GM23338 (cell line): ENCODE data around the gene VPS39.

Experiments
- CREB1 ChIP-seq: fragments of 250-450 bp; sonication (Bioruptor Pico); IDR thresholded peaks from 2 replicates; pipeline ENCODE4 v1.5.0; 2020; ENCODE audit warnings: low read depth, mild to moderate bottlenecking, moderate library complexity
- ETS1 ChIP-seq: IDR thresholded peaks from 2 replicates; pipeline ENCODE4 v1.6.1; 2016; ENCODE audit warnings: antibody characterized with exemption
- EZH2 ChIP-seq: fragments of 200-600 bp; sonication (generic); IDR thresholded peaks from one replicate; pipeline ENCODE4 v1.8.0; 2017; ENCODE audit warnings: antibody characterized with exemption, mild to moderate bottlenecking, low read depth; ENCODE audit not compliant: unreplicated experiment
- EZH2phosphoT487 ChIP-seq: fragments of 200-600 bp; sonication (generic); IDR thresholded peaks from one replicate; pipeline ENCODE4 v1.8.1; 2018; ENCODE audit warnings: antibody characterized with exemption; ENCODE audit not compliant: unreplicated experiment
- POLR2AphosphoS5 ChIP-seq: IDR thresholded peaks from 2 replicates; pipeline ENCODE4 v1.6.1; 2016; ENCODE audit warnings: antibody characterized with exemption, low read depth
- TF ChIP-seq, protein P1 (sequence below), 2 experiments: fragments of 200-600 bp in 1 of 2; sonication (generic) in 1 of 2; conservative IDR thresholded peaks; 2 replicates each; pipeline versions ENCODE4 v1.5.1 to v1.6.1; 2016 to 2017; ENCODE audit warnings: antibody characterized with exemption in 2 of 2, low read depth in 2 of 2, mild to moderate bottlenecking in 2 of 2, moderate library complexity in 1 of 2

DNA sequence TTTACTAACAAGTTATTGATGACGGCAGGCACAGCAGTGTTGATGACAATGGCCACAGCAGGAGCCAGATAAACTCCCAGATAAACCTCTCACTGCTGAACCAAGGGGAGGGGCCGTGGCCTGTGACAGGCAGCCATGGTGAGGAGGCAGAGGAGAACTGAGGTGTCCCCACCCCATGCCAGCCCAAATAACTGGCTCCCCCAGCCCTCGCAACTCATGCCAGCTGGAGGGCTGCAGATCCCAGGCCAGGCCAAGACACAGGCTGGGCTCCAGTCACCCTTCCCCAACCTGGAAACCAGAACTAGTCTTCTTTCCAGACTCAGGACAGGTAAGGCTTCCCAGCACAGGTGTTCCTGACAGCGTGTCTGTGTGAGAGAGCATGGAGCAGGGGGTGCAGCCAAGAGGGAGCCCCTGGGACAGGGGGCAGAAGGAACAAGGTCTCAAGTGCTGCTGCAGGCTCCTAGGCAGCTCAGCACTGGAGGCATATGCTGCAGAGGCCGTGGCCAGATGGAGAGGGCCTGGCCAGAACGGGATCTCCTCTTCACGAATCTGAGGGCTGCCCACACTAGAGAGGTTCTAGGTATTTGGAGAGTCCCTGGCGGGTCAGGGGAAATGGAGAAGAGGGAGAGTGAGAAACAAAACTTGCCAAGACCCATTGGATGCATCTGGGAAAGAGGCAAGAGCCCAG is 67.6 kb downstream of the VPS39 start:
- TF ChIP-seq POLR2AphosphoS5 (no peak), EZH2 (no peak), CREB1 (no peak), ETS1 (no peak), EZH2phosphoT487 (no peak)
- TF ChIP-seq, protein P1, sequence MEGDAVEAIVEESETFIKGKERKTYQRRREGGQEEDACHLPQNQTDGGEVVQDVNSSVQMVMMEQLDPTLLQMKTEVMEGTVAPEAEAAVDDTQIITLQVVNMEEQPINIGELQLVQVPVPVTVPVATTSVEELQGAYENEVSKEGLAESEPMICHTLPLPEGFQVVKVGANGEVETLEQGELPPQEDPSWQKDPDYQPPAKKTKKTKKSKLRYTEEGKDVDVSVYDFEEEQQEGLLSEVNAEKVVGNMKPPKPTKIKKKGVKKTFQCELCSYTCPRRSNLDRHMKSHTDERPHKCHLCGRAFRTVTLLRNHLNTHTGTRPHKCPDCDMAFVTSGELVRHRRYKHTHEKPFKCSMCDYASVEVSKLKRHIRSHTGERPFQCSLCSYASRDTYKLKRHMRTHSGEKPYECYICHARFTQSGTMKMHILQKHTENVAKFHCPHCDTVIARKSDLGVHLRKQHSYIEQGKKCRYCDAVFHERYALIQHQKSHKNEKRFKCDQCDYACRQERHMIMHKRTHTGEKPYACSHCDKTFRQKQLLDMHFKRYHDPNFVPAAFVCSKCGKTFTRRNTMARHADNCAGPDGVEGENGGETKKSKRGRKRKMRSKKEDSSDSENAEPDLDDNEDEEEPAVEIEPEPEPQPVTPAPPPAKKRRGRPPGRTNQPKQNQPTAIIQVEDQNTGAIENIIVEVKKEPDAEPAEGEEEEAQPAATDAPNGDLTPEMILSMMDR (conservative IDR thresholded peaks at IDR 0.05; ENCODE audit: low read depth in 2 of 2): no peak
